Ascending aorta (tissue), 2 donors: Measurements from ENCODE around the gene ILDR1. TPM values are rescaled to one million over a fixed set of nuclear protein-coding genes. Genes with fewer than 3 reads are reported as not detected.

Experiments used
- DNase-seq, 2 donors: peaks; one replicate each; pipeline ENCODE4 v3.0.0-alpha.2; 2019; ENCODE audit warnings: low spot score in 2 of 2
- H3K27ac ChIP-seq, 2 donors: fragments of 200-600 bp; sonication (generic); one replicate each; pipeline ENCODE4 v1.5.1; 2016 to 2017; ENCODE audit warnings: mild to moderate bottlenecking in 1 of 2
- H3K27me3 ChIP-seq: fragments of 200-600 bp; sonication (generic); one replicate; pipeline ENCODE4 v1.5.1; 2017
- H3K36me3 ChIP-seq, 2 donors: fragments of 200-600 bp; sonication (generic); one replicate each; pipeline ENCODE4 v1.5.1; 2016
- H3K4me1 ChIP-seq, 2 donors: fragments of 200-600 bp; sonication (generic); one replicate each; pipeline ENCODE4 v1.5.1; 2016 to 2017; ENCODE audit warnings: mild to moderate bottlenecking in 1 of 2
- H3K4me3 ChIP-seq, 2 donors: fragments of 200-600 bp; sonication (generic); one replicate each; pipeline ENCODE4 v1.5.1; 2016 to 2017; ENCODE audit warnings: mild to moderate bottlenecking in 1 of 2
- H3K9me3 ChIP-seq, 2 donors: fragments of 200-600 bp; sonication (generic); one replicate each; pipeline ENCODE4 v1.5.1; 2016
- CTCF ChIP-seq, 3 experiments: fragments of 200-600 bp in 2 of 3; fragments of 450-650 bp in 1 of 3; sonication (generic) in 2 of 3; IDR thresholded peaks; one replicate each; pipeline ENCODE4 v1.5.1; 2016 to 2019; ENCODE audit warnings: antibody characterized with exemption in 3 of 3, mild to moderate bottlenecking in 1 of 3, moderate library complexity in 1 of 3
- intact Hi-C: fragments of 100-400 bp; cut with DNase I; formaldehyde crosslinking; loops from one replicate; pipeline ENCODE4 v1.15.1; 2023
- total RNA-seq: library from RNA; depleted of rRNA; stranded (reverse); fragments of >200 nt; gene quantifications from one replicate; pipeline ENCODE4 v1.1.0, GENCODE V29; 2016

ILDR1 gene
- total RNA-seq, 1 donor from 2014 or later, result not detected

DNA sequence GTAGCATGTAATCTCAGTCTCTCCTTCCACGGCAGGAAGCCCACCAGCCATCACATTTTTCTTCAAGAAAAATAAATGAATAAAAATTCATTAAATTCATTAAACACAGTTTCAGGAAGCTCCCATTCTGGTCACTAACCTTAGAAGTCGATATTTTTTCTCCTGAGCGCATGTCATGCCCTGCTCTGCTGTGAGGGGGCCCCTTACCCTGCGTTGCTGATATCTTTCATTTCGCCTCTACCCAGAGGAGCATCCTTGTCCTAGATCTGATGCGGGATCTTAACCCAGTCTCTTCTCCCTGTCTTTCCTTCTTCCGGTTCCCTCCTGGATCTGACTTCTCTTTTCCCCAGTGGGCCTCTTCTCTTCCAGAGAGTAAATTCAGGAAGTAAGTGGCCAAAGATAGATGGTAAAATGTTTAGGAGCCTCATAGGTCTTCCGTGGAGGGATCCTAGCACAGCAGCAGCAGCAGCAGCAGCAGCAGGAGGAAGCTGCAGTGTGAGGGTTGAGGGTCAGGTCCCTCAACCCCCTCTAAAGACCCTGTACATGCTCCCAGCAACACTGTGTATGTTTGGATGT lies 1.4 kb upstream of the ILDR1 start:
- Histone ChIP-seq H3K36me3 (no peaks in the 10 kb centered on the region), H3K27me3 (no peaks in the 10 kb centered on the region), H3K9me3 (no peaks in the 10 kb centered on the region), H3K4me1 (no peaks in the 10 kb centered on the region), H3K27ac (no peak overlapping the region), H3K4me3 (no peak overlapping the region)
- intact Hi-C loops, result no loop called here
- TF ChIP-seq CTCF (IDR thresholded peaks at IDR 0.05), result no peak
- DNase-seq, result no peak

- H3K36me3 ChIP-seq, result no peaks in the 10 kb centered on the region
- no peaks in the 10 kb centered on the region for H3K9me3 ChIP-seq
- no peak overlapping the region for H3K4me3 ChIP-seq
- H3K27me3 ChIP-seq, result no peaks in the 10 kb centered on the region
- H3K27ac ChIP-seq, result no peak overlapping the region
- no peak for DNase-seq
- no peaks in the 10 kb centered on the region for H3K4me1 ChIP-seq
- intact Hi-C loops, result no loop called here
- TF ChIP-seq CTCF (IDR thresholded peaks at IDR 0.05), result no peak
These were observed 1.0 kb downstream of the ILDR1 start for GRCh38 chr3:122021037-122021436.

- no peak for DNase-seq
- intact Hi-C loops, result no loop called here
- TF ChIP-seq CTCF (IDR thresholded peaks at IDR 0.05), result no peak
- Histone ChIP-seq H3K4me3 (no peak overlapping the region), H3K9me3 (no peaks in the 10 kb centered on the region), H3K27me3 (no peaks in the 10 kb centered on the region), H3K27ac (no peak overlapping the region), H3K36me3 (no peaks in the 10 kb centered on the region), H3K4me1 (no peaks in the 10 kb centered on the region)
These were observed 2.6 kb downstream of the ILDR1 start for GRCh38 chr3:122019493-122019892.

- H3K4me3 ChIP-seq, result no peak overlapping the region
- intact Hi-C loops, result no loop called here
- H3K36me3 ChIP-seq, result no peaks in the 10 kb centered on the region
- DNase-seq, result no peak
- TF ChIP-seq CTCF (IDR thresholded peaks at IDR 0.05), result no peak
- no peaks in the 10 kb centered on the region for H3K9me3 ChIP-seq
- no peaks in the 10 kb centered on the region for H3K27me3 ChIP-seq
- no peaks in the 10 kb centered on the region for H3K4me1 ChIP-seq
- H3K27ac ChIP-seq, result no peak overlapping the region
These were observed 7.3 kb downstream of the ILDR1 start for GRCh38 chr3:122014741-122015140.

- no peak overlapping the region for H3K4me3 ChIP-seq
- intact Hi-C loops, result no loop called here
- no peaks in the 10 kb centered on the region for H3K9me3 ChIP-seq
- no peak for TF ChIP-seq CTCF (IDR thresholded peaks at IDR 0.05)
- H3K4me1 ChIP-seq, result no peaks in the 10 kb centered on the region
- no peak overlapping the region for H3K27ac ChIP-seq
- DNase-seq, result no peak
- H3K27me3 ChIP-seq, result no peaks in the 10 kb centered on the region
- H3K36me3 ChIP-seq, result no peaks in the 10 kb centered on the region
These were observed 8.6 kb downstream of the ILDR1 start for GRCh38 chr3:122013448-122013925.

DNA sequence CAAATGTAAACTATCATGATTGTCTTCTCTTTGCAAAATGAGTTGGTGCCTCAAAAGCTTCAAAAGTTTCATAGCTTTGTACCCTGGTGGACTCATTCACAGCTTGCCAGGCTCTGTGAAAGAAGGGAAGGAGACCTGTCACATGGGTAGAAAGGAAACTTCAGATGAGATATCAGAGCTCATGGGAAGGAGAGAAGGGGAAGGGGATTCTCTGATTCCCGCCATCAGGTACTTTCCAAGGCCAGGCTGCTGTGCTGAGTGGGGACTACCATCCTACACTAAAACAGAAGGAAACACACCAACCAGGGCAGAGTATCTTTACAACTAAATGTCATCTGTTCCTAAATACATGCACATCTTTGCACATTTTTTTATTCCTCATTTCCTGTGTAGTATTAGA lies 9.2 kb downstream of the ILDR1 start:
- Histone ChIP-seq H3K4me1 (no peaks in the 10 kb centered on the region), H3K9me3 (no peaks in the 10 kb centered on the region), H3K4me3 (no peak overlapping the region), H3K27ac (no peak overlapping the region), H3K27me3 (no peaks in the 10 kb centered on the region), H3K36me3 (no peaks in the 10 kb centered on the region)
- intact Hi-C loops, result no loop called here
- TF ChIP-seq CTCF (IDR thresholded peaks at IDR 0.05), result no peak
- no peak for DNase-seq
